ENCODE measurements around the gene CCDC148.
"Not testable (repeated sequence)": the region's sequence is repeated elsewhere in the genome, so short reads cannot be mapped to it uniquely, and the experiment has no call there.

CCDC148 gene

DNA sequence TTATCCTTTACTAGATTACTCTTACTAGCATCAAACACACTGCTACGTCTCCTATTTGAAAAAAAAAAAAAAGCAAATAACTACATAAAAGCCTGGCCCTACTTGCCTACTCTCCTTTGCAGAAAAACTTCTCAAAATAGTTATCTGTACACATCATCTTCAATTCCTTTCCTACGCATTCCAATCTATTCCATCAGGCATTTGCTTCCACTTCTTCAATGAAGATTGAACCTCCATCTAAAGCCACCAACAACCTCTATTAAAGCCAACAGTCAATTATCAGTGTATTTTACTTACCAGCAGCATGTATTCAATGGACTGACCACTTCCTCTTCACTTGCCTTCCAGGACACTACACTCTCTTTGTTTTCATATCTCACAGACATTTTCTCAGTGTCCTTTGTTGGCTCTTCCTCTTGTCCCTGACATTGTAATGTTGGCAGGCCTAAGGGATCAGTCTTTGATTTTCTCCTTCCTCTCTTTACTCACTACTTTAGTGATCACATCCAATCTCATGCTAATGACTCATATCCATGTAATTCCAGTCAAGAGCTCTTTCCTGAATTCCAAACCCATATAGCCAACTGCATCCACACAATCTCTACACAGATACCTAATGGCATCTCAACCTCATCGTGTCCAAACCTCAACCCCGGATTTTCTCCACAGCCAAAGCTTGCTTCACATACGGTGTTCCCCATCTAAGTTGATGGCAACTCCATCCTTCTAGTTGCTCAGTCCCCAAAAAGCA is 131.3 kb downstream of the CCDC148 start:
- no peak overlapping the region for H3K4me3 ChIP-seq
- TF ChIP-seq Cebpa-rat (IDR thresholded peaks at IDR 0.05): no peak
- H3K9ac ChIP-seq: no peak overlapping the region
- no peaks in the 10 kb centered on the region for H3K36me3 ChIP-seq
- H3K27me3 ChIP-seq: no peaks in the 10 kb centered on the region
- H4K20me1 ChIP-seq: no peaks in the 10 kb centered on the region
- no peak overlapping the region for H3K27ac ChIP-seq
- peaks cover 0 to 12% (median 6%) of the 10 kb centered on the region in 11 experiments; a peak in 12 of 22 replicates for H3K9me3 ChIP-seq (replicated peaks in 1 of 11)
- no peak overlapping the region for H3K4me2 ChIP-seq
- H3K4me1 ChIP-seq: no peaks in the 10 kb centered on the region

DNA sequence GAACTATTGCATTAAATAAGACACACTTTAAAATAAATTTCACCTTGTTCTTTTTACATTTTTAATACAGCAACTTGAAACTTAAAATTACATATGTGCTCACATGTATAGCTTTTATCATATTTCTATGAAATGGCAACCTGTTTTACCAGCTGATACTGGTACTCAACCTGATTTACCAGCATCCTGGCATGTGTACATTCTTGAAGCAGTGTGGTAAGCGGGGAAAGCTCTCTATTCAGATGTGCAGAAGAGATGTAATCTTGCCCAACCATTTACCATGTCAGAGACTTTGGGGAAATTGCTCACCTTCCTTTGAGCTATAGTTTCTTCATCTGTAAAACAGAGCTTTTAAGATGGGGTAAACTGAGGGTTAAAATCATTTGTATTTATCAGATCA is 133.2 kb downstream of the CCDC148 start:
- TF ChIP-seq Cebpa-rat (IDR thresholded peaks at IDR 0.05): no peak
- Histone ChIP-seq H3K4me2 (no peak overlapping the region), H3K27ac (no peak overlapping the region), H3K9ac (no peak overlapping the region), H3K9me3 (replicated peaks in 1 of 11) (peaks cover 0 to 9% (median 5%) of the 10 kb centered on the region in 11 experiments; a peak in 11 of 22 replicates), H3K4me1 (peaks cover 0 to 6% (median 0%) of the 10 kb centered on the region in 10 experiments; a peak in 2 of 20 replicates), H3K4me3 (no peak overlapping the region), H3K27me3 (no peaks in the 10 kb centered on the region), H3K36me3 (no peaks in the 10 kb centered on the region), H4K20me1 (no peaks in the 10 kb centered on the region)

DNA sequence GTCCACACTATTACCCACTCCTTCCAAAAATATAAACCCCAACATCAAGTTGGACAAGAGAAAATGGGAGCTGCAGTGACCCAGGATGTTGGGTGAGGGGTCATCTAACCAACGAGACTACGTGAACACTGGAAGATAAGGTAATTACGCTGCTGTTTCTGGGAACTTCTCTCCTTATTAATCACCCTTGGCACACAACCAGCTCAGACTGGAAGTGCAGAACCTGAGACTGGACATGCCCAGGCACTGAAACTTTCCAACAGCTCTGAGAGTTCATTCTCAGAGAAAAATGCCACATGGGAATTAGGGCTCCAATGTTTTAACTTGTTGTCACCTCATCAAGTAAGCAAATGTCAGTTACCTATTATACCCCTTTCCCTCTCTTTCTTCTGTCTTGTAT is 135.3 kb downstream of the CCDC148 start:
- Histone ChIP-seq H3K27me3 (no peaks in the 10 kb centered on the region), H3K4me2 (no peak overlapping the region), H3K9me3 (replicated peaks in 1 of 11) (no peaks in the 10 kb centered on the region), H3K27ac (no peak overlapping the region), H4K20me1 (no peaks in the 10 kb centered on the region), H3K4me3 (no peak overlapping the region), H3K9ac (no peak overlapping the region), H3K36me3 (no peaks in the 10 kb centered on the region), H3K4me1 (peaks cover 0 to 6% (median 0%) of the 10 kb centered on the region in 10 experiments; a peak in 4 of 20 replicates)
- TF ChIP-seq Cebpa-rat (IDR thresholded peaks at IDR 0.05): no peak

DNA sequence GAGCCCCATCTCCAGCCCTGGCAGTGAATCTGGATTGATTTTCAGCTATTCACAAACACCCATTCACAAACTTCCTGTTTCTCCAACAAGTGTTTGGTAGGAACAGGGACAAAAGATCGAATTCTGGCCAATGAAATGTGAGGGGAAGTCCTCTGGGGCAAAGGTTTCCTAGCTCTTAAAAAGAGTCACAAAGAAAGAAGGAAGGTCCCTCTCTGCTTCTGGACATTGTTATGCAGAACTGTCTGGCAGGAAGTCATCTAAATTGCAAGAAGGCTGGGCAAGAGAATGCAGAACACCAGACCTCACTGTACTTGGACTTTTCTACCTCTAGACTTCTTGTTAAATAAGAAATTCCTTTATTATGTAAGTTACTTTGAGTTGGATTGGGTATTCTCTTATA is 137.3 kb downstream of the CCDC148 start:
- H3K36me3 ChIP-seq: no peaks in the 10 kb centered on the region
- H3K9me3 ChIP-seq (replicated peaks in 1 of 11): no peaks in the 10 kb centered on the region
- no peak overlapping the region for H3K4me2 ChIP-seq
- H4K20me1 ChIP-seq: no peaks in the 10 kb centered on the region
- H3K27me3 ChIP-seq: no peaks in the 10 kb centered on the region
- no peak overlapping the region for H3K9ac ChIP-seq
- TF ChIP-seq Cebpa-rat (IDR thresholded peaks at IDR 0.05): no peak
- no peak overlapping the region for H3K4me3 ChIP-seq
- H3K4me1 ChIP-seq: peaks cover 0 to 11% (median 0%) of the 10 kb centered on the region in 10 experiments; a peak in 6 of 20 replicates
- H3K27ac ChIP-seq: no peak overlapping the region

DNA sequence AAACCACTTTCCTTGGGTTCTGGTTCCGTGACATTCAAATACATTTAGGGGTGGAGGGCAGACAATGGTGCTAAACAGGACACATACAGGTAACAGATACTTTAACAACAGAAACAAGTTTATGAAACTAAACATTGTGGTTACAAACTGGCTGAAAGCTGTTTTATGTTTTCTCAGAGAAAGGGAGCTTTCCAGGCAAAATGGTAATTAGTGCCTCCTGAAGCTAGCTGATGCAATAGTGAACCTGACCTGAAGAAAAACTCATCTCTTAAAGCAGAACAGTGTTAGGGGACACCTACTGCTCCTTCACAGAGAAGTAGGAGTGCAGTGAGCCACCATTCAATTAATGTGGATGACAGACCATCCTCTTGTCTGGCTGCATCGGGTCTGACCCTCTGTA is 138.9 kb downstream of the CCDC148 start:
- Histone ChIP-seq H3K36me3 (no peaks in the 10 kb centered on the region), H3K9ac (no peak overlapping the region), H3K27me3 (no peaks in the 10 kb centered on the region), H3K27ac (no peak overlapping the region), H4K20me1 (no peaks in the 10 kb centered on the region), H3K4me3 (no peak overlapping the region), H3K9me3 (replicated peaks in 1 of 11) (no peaks in the 10 kb centered on the region), H3K4me2 (no peak overlapping the region), H3K4me1 (peaks cover 0 to 19% (median 2%) of the 10 kb centered on the region in 10 experiments; a peak in 6 of 20 replicates)
- TF ChIP-seq Cebpa-rat (IDR thresholded peaks at IDR 0.05): no peak

DNA sequence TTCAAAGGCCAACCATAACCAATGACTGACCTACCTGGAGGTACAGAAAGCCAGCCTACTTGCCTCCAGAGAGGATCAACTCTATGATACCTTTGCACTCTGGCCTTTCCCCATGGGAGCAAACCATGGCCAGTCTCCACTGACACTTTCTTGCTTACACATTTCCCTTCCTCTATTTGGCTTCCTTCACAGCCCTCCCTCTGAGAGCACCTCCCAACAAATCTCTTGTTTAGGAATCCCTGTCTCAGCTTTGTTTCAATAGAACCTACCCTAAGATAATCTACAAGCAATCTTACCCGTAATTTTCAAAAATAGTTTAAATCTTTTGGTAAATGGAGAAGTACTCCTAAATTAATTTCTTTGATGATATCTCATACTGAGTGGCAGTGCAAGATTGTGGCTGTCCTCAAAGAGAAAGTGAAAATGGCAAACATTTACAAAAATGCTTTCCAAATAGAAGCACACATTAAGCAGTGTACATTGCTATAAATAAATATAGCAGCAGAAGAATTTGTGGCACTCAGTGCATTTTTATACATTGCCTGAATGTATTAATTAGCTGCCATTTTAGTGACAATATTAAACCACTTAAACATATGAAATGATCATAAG is 140.6 kb downstream of the CCDC148 start:
- no peak overlapping the region for H3K27ac ChIP-seq
- no peak for TF ChIP-seq Cebpa-rat (IDR thresholded peaks at IDR 0.05)
- no peak overlapping the region for H3K9ac ChIP-seq
- H3K4me2 ChIP-seq: peak overlapping the region in 7 of 11 experiments; percentile 3 to 50 (median 8); a peak in 7 of 22 replicates
- H3K4me1 ChIP-seq: peaks cover 0 to 19% (median 2%) of the 10 kb centered on the region in 10 experiments; a peak in 6 of 20 replicates
- peaks cover 0 to 6% (median 5%) of the 10 kb centered on the region in 11 experiments; a peak in 12 of 22 replicates for H3K9me3 ChIP-seq (replicated peaks in 1 of 11)
- no peaks in the 10 kb centered on the region for H4K20me1 ChIP-seq
- H3K4me3 ChIP-seq: no peak overlapping the region
- H3K27me3 ChIP-seq: no peaks in the 10 kb centered on the region
- H3K36me3 ChIP-seq: no peaks in the 10 kb centered on the region

DNA sequence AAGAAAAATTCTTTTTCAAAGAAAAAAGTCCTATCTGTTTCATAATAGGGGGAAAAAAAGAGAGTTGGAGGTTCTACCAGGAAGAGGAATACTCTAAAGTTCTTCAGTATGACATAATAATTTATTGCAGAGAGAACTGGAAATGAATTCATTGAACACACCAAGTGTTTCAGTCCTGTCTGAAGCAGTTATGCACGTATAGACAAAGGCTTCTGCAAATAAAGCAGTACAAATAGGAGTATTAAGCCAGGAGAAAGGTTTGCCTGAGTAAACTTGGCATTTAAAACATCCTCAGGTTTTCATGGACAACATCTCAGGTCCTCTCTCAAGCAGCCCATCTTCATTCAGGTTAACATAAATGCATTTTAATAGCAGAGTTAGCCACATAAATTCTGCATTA is 141.6 kb downstream of the CCDC148 start:
- Histone ChIP-seq H3K4me1 (peaks cover 0 to 19% (median 2%) of the 10 kb centered on the region in 10 experiments; a peak in 6 of 20 replicates), H3K4me2 (no peak overlapping the region), H3K9me3 (replicated peaks in 1 of 11) (peaks cover 0 to 12% (median 11%) of the 10 kb centered on the region in 11 experiments; a peak in 14 of 22 replicates), H3K9ac (no peak overlapping the region), H3K27me3 (no peaks in the 10 kb centered on the region), H4K20me1 (no peaks in the 10 kb centered on the region), H3K36me3 (no peaks in the 10 kb centered on the region), H3K4me3 (no peak overlapping the region), H3K27ac (no peak overlapping the region)
- TF ChIP-seq Cebpa-rat (IDR thresholded peaks at IDR 0.05): no peak

DNA sequence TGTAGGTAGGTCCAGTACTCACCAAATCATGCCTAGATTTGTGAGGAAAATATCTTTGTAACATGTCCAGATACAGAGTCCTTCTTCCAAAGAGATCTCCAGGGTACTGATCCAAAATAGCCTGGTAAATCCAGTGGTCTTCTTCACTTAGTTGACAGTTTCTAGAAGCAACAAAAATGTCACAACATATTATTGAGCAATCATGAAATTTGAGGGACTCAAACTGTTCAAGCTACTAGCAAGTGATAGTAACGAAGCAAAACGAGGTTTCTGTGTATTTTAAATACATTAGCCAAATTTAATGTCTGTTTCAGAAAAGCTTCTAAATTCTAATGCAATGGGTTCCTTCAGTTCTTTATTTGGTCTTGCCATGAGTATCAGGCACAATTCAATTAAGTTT is 142.8 kb downstream of the CCDC148 start:
- no peaks in the 10 kb centered on the region for H4K20me1 ChIP-seq
- peak in 1 of 11 experiments; percentile 20; a peak in 1 of 22 replicates for TF ChIP-seq Cebpa-rat (IDR thresholded peaks at IDR 0.05)
- no peak overlapping the region for H3K4me2 ChIP-seq
- H3K9ac ChIP-seq: no peak overlapping the region
- peaks cover 0 to 13% (median 2%) of the 10 kb centered on the region in 10 experiments; a peak in 4 of 20 replicates for H3K4me1 ChIP-seq
- no peak overlapping the region for H3K27ac ChIP-seq
- peaks cover 0 to 12% (median 11%) of the 10 kb centered on the region in 11 experiments; a peak in 14 of 22 replicates for H3K9me3 ChIP-seq (replicated peaks in 1 of 11)
- H3K36me3 ChIP-seq: no peaks in the 10 kb centered on the region
- no peak overlapping the region for H3K4me3 ChIP-seq
- no peaks in the 10 kb centered on the region for H3K27me3 ChIP-seq

DNA sequence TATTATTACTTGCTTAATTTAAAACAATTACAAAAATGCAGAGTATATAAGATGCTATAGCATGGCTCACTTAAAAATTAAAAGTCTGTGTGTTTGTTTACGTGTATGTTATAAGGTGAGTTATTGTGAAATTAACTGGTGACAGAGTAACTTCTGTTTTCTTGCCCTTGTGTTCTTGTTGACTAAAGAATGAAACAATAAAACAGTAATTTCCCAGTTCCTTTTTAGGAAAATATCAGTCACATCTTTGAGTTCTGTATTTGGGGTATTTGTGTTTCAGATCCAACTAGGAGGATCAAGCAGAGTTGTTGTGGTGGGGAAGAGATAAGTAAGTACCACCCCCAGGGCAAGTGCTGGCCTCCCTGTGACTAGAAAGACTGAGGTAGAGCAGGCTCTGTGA is 143.6 kb downstream of the CCDC148 start:
- Histone ChIP-seq H3K4me1 (peaks cover 0 to 13% (median 2%) of the 10 kb centered on the region in 10 experiments; a peak in 4 of 20 replicates), H3K27ac (no peak overlapping the region), H3K4me2 (peak overlapping the region in 1 of 11 experiments; percentile 19; a peak in 2 of 22 replicates), H3K27me3 (no peaks in the 10 kb centered on the region), H3K4me3 (no peak overlapping the region), H4K20me1 (no peaks in the 10 kb centered on the region), H3K9ac (no peak overlapping the region), H3K36me3 (no peaks in the 10 kb centered on the region), H3K9me3 (replicated peaks in 1 of 11) (peaks cover 0 to 12% (median 11%) of the 10 kb centered on the region in 11 experiments; a peak in 14 of 22 replicates)
- no peak for TF ChIP-seq Cebpa-rat (IDR thresholded peaks at IDR 0.05)

DNA sequence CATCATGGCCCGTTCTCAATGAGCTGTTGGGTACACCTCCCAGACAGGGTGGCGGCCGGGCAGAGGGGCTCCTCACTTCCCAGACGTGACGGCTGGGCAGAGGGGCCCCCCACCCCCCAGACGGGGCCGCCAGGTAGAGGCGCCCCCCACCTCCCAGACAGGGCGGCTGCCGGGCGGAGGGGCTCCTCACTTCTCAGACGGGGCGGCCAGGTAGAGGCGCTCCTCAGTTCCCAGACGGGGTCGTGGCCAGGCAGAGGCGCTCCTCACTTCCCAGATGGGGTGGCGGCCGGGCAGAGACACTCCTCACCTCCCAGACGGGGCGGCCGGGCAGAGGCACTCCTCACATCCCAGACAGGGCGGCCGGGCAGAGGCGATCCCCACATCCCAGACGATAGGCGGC is 146.1 kb downstream of the CCDC148 start:
- H4K20me1 ChIP-seq, H3K4me2 ChIP-seq, H3K36me3 ChIP-seq, H3K4me1 ChIP-seq, H3K27me3 ChIP-seq, H3K9ac ChIP-seq, H3K4me3 ChIP-seq, H3K27ac ChIP-seq: not testable (repeated sequence)
- peaks cover 0 to 13% (median 11%) of the 10 kb centered on the region in 11 experiments; a peak in 14 of 22 replicates for H3K9me3 ChIP-seq (replicated peaks in 1 of 11)

Measured in BLaER1 treated with 17β-estradiol and CSF1 and Interleukin-3, amounts not matched to agents 10 nM and 100 nM (cell line).